CD4-positive, alpha-beta memory T cell (primary cell): ENCODE results near the gene MZT2A. TPM values are rescaled to one million over a fixed set of nuclear protein-coding genes. Genes with fewer than 3 reads are reported as not detected.
"Not testable (repeated sequence)": the region's sequence is repeated elsewhere in the genome, so short reads cannot be mapped to it uniquely, and the experiment has no call there.

ENCODE experiments used
- CTCF ChIA-PET: fragments of 350-600 bp; sonication (Branson Sonifier 250); formaldehyde crosslinking; loops from one replicate; lab custom pipeline; 2021; ENCODE audit warnings: inconsistent platforms; ENCODE audit not compliant: partially characterized antibody; lab: Charles Lee
- POLR2A ChIA-PET: fragments of 350-600 bp; sonication (Branson Sonifier 250); formaldehyde crosslinking; loops from one replicate; lab custom pipeline; 2021; ENCODE audit not compliant: partially characterized antibody; lab: Charles Lee
- DNase-seq, 5 donors: peaks; one replicate each; pipeline versions ENCODE4 v3.0.0 to v3.0.0-alpha.2; 2020 to 2022; ENCODE audit warnings: mixed read lengths in 1 of 5
- H3K27ac ChIP-seq: one replicate; pipeline ENCODE4 v1.7.0; 2013; ENCODE audit warnings: low read depth, low read length
- H3K27me3 ChIP-seq: 2 replicates; pipeline ENCODE4 v1.7.0; 2013; ENCODE audit warnings: mild to moderate bottlenecking, low read length, moderate library complexity; ENCODE audit not compliant: insufficient read depth
- H3K36me3 ChIP-seq: 2 replicates; pipeline ENCODE4 v1.7.0; 2013; ENCODE audit warnings: mild to moderate bottlenecking, low read length, moderate library complexity; ENCODE audit not compliant: insufficient read depth
- H3K4me1 ChIP-seq: 2 replicates; pipeline ENCODE4 v1.7.0; 2013; ENCODE audit warnings: mild to moderate bottlenecking, low read length, moderate library complexity; ENCODE audit not compliant: insufficient read depth
- H3K4me3 ChIP-seq, 2 donors: one replicate each; pipeline ENCODE4 v1.7.0; 2013; ENCODE audit warnings: low read length in 2 of 2, mild to moderate bottlenecking in 1 of 2
- H3K9me3 ChIP-seq, 2 donors: one replicate each; pipeline ENCODE4 v1.7.0; 2013; ENCODE audit warnings: low read length in 2 of 2, control low read depth in 1 of 2; ENCODE audit not compliant: control insufficient read depth in 1 of 2
- H3K27ac Mint-ChIP-seq, 7 donors: one replicate each; pipeline ENCODE4 v1.8.0; 2020 to 2021; ENCODE audit warnings: mixed read lengths in 7 of 7, mild to moderate bottlenecking in 6 of 7, inconsistent platforms in 3 of 7, moderate library complexity in 3 of 7
- H3K27me3 Mint-ChIP-seq, 2 donors: one replicate each; pipeline ENCODE4 v1.8.0; 2020 to 2021; ENCODE audit warnings: mixed read lengths in 2 of 2
- H3K36me3 Mint-ChIP-seq, 2 donors: one replicate each; pipeline ENCODE4 v1.8.0; 2020 to 2021; ENCODE audit warnings: mixed read lengths in 2 of 2, inconsistent platforms in 1 of 2, mild to moderate bottlenecking in 1 of 2
- H3K4me1 Mint-ChIP-seq, 4 donors: one replicate each; pipeline ENCODE4 v1.8.0; 2020 to 2021; ENCODE audit warnings: mixed read lengths in 4 of 4, mild to moderate bottlenecking in 1 of 4
- H3K4me3 Mint-ChIP-seq, 8 donors: one replicate each; pipeline ENCODE4 v1.8.0; 2020 to 2021; ENCODE audit warnings: mixed read lengths in 8 of 8, mild to moderate bottlenecking in 7 of 8, moderate library complexity in 6 of 8, inconsistent platforms in 3 of 8
- H3K9me3 Mint-ChIP-seq, 8 donors: one replicate each; pipeline ENCODE4 v1.8.0; 2020 to 2021; ENCODE audit warnings: mixed read lengths in 8 of 8, mild to moderate bottlenecking in 5 of 8, inconsistent platforms in 3 of 8, moderate library complexity in 1 of 8
- intact Hi-C: fragments of 100-400 bp; cut with micrococcal nuclease; formaldehyde crosslinking; loops from one replicate; pipeline ENCODE4 v1.15.1; 2023
- polyA plus RNA-seq, 2 donors: library from polyadenylated mRNA; unstranded; fragments of 300-500 nt; fragmentation: Illumina TruSeq; gene quantifications; one replicate each; pipeline ENCODE4 v1.2.3, GENCODE V29; 2021
- total RNA-seq, 2 experiments: library from RNA; stranded (reverse); gene quantifications; one replicate each; pipeline ENCODE4 v1.2.3, GENCODE V29; 2021

Gene MZT2A
- 100 to 1,000 TPM; 108 to 115 TPM for total RNA-seq
- polyA plus RNA-seq, result 100 to 1,000 TPM in 1 of 2 donors, 10 to 100 TPM in 1; 97.6 to 126 TPM

GRCh38 chr2:131492015-131492417 is at the start of gene MZT2A:
MZT2A (minus strand) TSS chr2:131492397; CDS start chr2:131492376, 21 bp downstream.
- DNase-seq, result not testable (repeated sequence)
- Mint-ChIP-seq H3K27ac (peak within 1 kb of the TSS; percentile 97 to 100 (median 99)), H3K4me1 (peaks cover 15 to 56% (median 33%) of the 10 kb centered on the region in 4 donors)

GRCh38 chr2:131538856-131539255 is 46.7 kb upstream of the MZT2A start:
- H3K4me1 ChIP-seq, H3K9me3 Mint-ChIP-seq, POLR2A ChIA-PET: not testable (repeated sequence)

More at GRCh38 chr2:131492015-131492417, at the start of gene MZT2A:
- H3K27me3 ChIP-seq, H3K9me3 ChIP-seq, H3K36me3 ChIP-seq, H3K9me3 Mint-ChIP-seq, H3K27me3 Mint-ChIP-seq: not testable (repeated sequence)
- intact Hi-C loops, result loop anchor here (1.0 to 5.0 kb wide), 8 partner anchors 35 to 1311 kb away; partner anchors contain the start of genes CCDC74A, FAM168B, IMP4 and PLEKHB2
- peaks cover 0 to 21% of the 10 kb centered on the region in 2 donors for H3K36me3 Mint-ChIP-seq
- Histone ChIP-seq H3K4me1 (peaks cover 38% of the 10 kb centered on the region), H3K4me3 (peak within 1 kb of the TSS; percentile 90 to 93), H3K27ac (peak within 1 kb of the TSS; percentile 94)
- H3K4me3 Mint-ChIP-seq, result peak within 1 kb of the TSS; percentile 93 to 99 (median 96)
- POLR2A ChIA-PET, result interaction anchor here (1.2 to 2.1 kb wide), 9 partner anchors 9 to 1310 kb away, joined by 3 to 14 read pairs (median 9); partner anchors contain the start of genes FAM168B, IMP4, MZT2B and SMPD4
- CTCF ChIA-PET, result interaction anchor here (0.6 to 2.8 kb wide), 10 partner anchors 9 to 1311 kb away, joined by 3 to 14 read pairs (median 6); partner anchors contain the start of genes CCDC74A, IMP4 and SMPD4

GRCh38 chr2:131536841-131537240 is 44.6 kb upstream of the MZT2A start:
- CTCF ChIA-PET, H3K27ac ChIP-seq, H3K36me3 ChIP-seq, H3K4me1 Mint-ChIP-seq, POLR2A ChIA-PET, intact Hi-C loops, H3K4me3 Mint-ChIP-seq, DNase-seq, H3K36me3 Mint-ChIP-seq, H3K27me3 Mint-ChIP-seq, H3K9me3 ChIP-seq, H3K4me1 ChIP-seq, H3K27me3 ChIP-seq, H3K4me3 ChIP-seq, H3K9me3 Mint-ChIP-seq: not testable (repeated sequence)
- peak overlapping the region in 2 of 7 donors; percentile 12 to 53 for H3K27ac Mint-ChIP-seq

More at GRCh38 chr2:131538856-131539255, 46.7 kb upstream of the MZT2A start:
- H3K9me3 ChIP-seq, H3K27me3 Mint-ChIP-seq, H3K36me3 ChIP-seq, DNase-seq, H3K27ac Mint-ChIP-seq, intact Hi-C loops, H3K4me3 Mint-ChIP-seq, H3K27me3 ChIP-seq, H3K4me3 ChIP-seq, H3K36me3 Mint-ChIP-seq, H3K27ac ChIP-seq, H3K4me1 Mint-ChIP-seq: not testable (repeated sequence)
- CTCF ChIA-PET, result interaction anchor here (1.6 kb wide), 1 partner anchor 46 kb away, joined by 4 read pairs; no protein-coding TSS in a partner anchor

- H3K36me3 Mint-ChIP-seq, H3K27me3 ChIP-seq, H3K4me3 Mint-ChIP-seq, H3K4me3 ChIP-seq, H3K9me3 Mint-ChIP-seq, H3K4me1 Mint-ChIP-seq, H3K4me1 ChIP-seq, H3K9me3 ChIP-seq, H3K27ac ChIP-seq, H3K36me3 ChIP-seq, CTCF ChIA-PET, intact Hi-C loops, H3K27ac Mint-ChIP-seq, H3K27me3 Mint-ChIP-seq, POLR2A ChIA-PET, DNase-seq: not testable (repeated sequence)
These were observed 44.0 kb upstream of the MZT2A start for GRCh38 chr2:131535951-131536826.

GRCh38 chr2:131535526-131535925 is 43.3 kb upstream of the MZT2A start:
- Mint-ChIP-seq H3K36me3 (no peaks in the 10 kb centered on the region), H3K27ac (no peak overlapping the region), H3K27me3 (peaks cover 0 to 2% of the 10 kb centered on the region in 2 donors), H3K4me3 (no peak overlapping the region), H3K4me1 (no peaks in the 10 kb centered on the region), H3K9me3 (no peaks in the 10 kb centered on the region)
- ChIA-PET CTCF (no interaction called here), POLR2A (no interaction called here)
- Histone ChIP-seq H3K4me3 (no peak overlapping the region), H3K27ac (no peak overlapping the region), H3K4me1 (no peaks in the 10 kb centered on the region), H3K36me3 (no peaks in the 10 kb centered on the region), H3K27me3 (no peaks in the 10 kb centered on the region), H3K9me3 (no peaks in the 10 kb centered on the region)
- no peak for DNase-seq
- intact Hi-C loops, result no loop called here

- CTCF ChIA-PET, H3K4me1 Mint-ChIP-seq, H3K4me1 ChIP-seq, H3K9me3 Mint-ChIP-seq, H3K4me3 ChIP-seq, POLR2A ChIA-PET, H3K27me3 Mint-ChIP-seq, H3K27ac ChIP-seq, H3K4me3 Mint-ChIP-seq, H3K27ac Mint-ChIP-seq, H3K9me3 ChIP-seq, H3K36me3 ChIP-seq, intact Hi-C loops, H3K36me3 Mint-ChIP-seq, DNase-seq, H3K27me3 ChIP-seq: not testable (repeated sequence)
These were observed 42.8 kb upstream of the MZT2A start for GRCh38 chr2:131534965-131535364.

GRCh38 chr2:131534317-131534672 is 42.1 kb upstream of the MZT2A start:
- H3K36me3 Mint-ChIP-seq, H3K4me3 ChIP-seq, POLR2A ChIA-PET, H3K9me3 ChIP-seq, intact Hi-C loops, H3K4me1 Mint-ChIP-seq, H3K27me3 ChIP-seq, H3K27ac ChIP-seq, DNase-seq, H3K27me3 Mint-ChIP-seq, CTCF ChIA-PET, H3K36me3 ChIP-seq, H3K4me3 Mint-ChIP-seq, H3K9me3 Mint-ChIP-seq, H3K4me1 ChIP-seq, H3K27ac Mint-ChIP-seq: not testable (repeated sequence)
